HG02938 (cell line): ENCODE measurements around the gene CDCP1.
"Not testable (repeated sequence)": the region's sequence is repeated elsewhere in the genome, so short reads cannot be mapped to it uniquely, and the experiment has no call there.

Source experiments
- ATAC-seq: cut with Tn5 transposase; IDR thresholded peaks from one replicate; pipeline ENCODE4 v1.9.1; 2021; ENCODE audit warnings: mild to moderate bottlenecking, moderate library complexity; ENCODE audit not compliant: unreplicated experiment

Gene CDCP1

DNA sequence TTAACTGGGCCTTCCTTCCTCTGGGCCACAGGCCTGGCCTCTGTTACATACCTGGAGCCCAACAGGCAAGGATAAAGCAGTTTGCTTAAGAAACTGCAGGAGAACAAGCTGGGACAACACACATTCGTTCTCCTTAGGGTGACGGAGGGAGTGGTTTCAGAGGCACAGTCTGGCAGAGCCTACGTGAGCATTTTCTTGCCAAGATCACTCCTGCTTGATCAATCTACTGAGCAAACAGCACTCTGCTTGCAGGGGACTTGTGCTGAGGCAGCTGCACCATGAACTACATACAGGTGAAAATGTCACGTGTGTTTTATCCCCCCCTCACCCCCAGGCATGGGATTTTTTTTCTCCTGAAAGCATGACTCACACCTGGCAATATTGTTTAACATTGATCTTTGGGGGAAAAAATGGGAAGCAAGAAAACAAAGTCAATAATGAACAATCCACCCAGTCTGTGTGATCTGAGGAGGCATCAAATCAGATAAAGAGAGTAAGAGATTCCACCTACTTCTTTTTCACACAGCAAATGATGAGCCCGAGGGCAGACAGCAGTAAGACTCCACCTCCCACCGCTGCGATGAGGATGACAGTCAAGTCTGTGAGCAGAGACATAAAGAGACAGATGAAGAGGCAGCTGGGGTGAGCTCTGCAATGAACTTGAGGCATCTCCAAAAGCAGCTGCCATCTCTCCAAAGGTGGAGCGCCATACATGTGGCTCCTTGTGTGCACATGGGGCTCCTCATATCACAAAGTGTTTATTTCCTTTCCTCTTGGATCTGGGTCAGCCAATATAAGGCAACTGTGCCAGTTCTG, 57.4 kb downstream of the CDCP1 start:
- no peak for ATAC-seq

DNA sequence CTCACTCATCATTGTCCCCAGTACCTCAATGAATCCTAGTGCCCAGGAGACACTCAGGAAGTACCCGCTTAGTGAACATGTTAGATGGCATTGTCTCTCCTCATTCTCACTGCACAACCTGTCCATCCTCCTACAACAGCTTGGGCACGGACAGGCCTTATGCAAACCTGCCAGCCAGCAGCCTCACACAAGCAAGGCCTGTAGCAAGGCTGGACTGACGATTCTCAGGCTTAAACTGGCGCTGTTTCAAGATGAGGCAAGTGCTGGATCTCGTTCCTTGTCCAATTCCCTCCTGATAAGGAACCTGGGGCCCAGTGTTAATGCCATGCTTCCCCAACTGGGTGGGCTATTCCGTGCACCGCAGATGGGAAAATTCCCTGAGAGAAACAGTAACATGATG, 59.0 kb downstream of the CDCP1 start:
- ATAC-seq, result no peak

DNA sequence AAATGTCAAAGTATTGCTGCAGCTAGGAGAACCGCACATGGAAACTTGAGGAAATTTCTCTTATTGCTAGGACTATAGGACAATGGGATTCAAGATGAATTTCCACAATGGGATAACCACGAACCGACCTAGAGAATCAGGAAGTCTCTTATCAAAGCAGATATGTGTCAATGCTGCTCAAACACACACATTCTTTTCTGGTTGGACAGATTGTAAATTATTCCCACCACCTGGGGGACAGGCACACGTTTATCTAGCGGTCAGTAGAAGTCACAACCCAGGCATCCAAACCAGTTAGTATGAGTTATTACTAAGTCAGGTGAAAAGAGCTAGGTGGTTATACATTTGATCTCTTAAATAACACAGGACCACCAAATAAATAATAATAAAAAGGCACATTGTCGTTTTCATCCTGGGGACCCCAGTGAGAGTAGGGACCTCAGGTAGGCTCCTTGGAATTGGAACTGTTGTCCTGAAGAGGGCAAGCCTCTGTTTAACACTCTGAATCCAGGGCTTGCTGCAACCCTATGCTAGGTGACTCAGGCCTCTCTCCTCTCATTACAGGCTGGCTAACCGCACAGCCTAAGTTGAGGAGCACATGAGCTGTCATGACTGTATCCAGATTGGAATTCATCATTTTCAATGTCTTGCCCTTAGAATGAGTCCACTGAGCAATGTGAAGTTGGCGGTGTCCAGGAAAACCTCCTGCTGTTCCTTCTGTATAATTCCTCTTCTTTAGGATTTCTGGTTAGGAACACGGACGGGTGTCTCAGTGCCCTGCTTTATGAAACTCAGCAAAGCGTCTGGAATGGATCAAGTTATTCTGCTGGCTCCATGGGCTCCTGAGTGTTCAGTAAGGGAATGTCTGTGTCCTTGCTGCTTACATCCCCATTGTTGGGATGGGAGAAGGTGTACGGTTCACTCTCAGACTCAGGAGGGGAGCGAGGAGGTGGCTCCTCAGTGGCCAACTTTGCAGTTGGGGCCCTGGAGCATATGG, 61.1 kb downstream of the CDCP1 start:
- no peak for ATAC-seq

DNA sequence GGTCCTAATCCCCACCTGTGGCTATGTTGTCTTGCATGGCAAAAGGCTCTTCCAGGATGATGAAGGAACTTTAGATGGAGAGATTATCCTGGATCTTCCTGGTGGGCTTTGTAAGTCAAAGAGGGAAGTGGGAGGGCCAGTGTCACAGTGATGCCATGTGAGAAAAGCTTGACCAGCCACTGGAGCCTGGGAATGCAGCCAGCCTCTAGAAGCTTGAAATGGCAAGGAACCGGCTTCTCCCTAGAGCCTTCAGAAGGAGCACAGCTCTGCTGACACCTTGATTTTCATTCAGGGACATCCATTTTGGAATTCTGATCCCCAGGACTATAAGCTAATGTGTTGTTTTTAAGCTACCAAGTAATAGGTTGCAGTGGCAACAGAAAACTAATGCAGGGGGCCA, 61.8 kb downstream of the CDCP1 start:
- ATAC-seq, result no peak

DNA sequence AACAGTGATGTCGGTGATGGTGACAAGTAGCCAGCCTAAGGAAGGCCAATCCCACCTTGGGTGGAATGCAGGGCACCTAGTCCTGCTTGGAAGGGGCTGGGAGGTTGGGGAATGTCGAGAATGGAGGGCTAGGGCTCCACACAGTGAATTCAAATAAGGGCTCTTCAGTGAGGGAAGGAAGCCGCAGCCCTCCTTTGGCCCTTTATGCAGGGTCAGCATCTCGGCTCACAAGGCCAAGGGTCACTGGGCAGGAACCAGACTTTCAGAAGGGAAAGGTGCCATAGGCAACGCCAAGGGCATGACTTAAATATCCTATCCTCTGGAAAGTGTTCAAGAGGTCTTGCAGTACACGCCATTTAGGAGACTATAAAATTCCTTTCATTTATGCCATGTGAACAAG, 63.2 kb downstream of the CDCP1 start:
- no peak for ATAC-seq

DNA sequence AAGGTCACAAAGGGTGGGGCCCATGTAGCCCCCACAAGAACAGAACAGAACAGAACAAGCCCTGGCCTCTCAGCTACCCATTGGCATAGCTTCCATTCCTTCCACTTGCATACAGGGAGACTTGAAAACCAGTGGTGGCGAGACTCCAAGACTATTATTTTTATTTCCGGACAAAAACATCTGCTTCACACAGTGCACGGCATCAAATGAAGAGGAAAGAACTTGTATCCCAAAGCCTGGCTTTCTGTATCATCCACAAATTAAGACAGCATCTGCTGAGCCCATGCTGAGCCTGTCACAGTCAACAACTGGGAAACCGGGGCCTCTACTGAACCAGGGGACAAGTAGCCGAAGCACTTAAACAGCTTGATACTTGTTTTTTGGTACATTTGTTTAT, 64.0 kb downstream of the CDCP1 start:
- ATAC-seq, result no peak

DNA sequence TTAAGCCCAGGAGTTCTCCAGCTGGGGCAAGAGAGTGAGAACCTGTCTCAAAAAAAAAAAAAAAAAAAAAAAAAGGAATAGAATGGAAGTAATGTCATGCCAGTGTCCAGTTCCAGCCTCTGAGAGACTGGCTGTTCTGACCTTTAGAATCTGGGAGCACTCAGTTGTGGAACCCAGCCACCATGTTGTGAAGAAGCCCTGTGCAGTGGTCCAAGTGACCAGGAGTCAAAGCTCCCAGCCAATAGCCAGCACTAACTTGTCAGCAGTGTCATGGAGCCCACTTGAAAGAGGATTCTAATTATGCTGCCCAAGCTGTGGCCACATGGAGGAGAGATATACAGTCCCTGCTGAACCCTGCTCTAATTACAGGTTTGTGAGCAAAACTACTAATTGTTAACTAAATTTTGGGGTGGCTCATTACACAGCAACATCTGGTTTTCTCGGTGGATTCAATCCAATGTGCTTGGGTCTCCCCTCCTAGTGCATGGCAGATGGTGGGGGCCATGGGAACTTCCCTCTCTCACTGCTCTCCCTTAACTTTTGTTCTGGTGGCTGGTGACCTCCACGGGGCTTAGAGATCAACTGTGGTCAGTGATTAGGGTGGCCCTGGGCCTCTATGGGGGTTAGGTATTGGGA, 64.6 kb downstream of the CDCP1 start:
- ATAC-seq, result no peak

DNA sequence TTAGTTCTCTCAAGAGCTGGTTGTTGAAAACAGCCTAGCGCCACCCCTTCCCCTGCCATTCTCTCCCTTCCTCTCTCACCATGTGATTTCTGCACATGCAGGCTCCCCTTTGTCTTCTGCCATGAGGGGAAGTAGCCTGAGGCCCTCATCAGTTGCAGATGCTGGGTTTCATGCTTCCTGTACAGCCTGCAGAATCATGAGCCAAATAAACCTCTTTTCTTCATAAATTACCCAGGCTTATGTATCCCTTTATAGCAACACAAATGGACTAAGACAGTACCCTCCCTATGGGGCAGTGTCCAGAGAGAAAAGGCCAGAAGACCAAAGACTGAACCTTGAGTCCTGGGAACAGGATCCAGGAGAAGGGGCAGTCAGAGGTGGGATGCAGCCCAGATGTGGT, 65.4 kb downstream of the CDCP1 start:
- ATAC-seq, result no peak

DNA sequence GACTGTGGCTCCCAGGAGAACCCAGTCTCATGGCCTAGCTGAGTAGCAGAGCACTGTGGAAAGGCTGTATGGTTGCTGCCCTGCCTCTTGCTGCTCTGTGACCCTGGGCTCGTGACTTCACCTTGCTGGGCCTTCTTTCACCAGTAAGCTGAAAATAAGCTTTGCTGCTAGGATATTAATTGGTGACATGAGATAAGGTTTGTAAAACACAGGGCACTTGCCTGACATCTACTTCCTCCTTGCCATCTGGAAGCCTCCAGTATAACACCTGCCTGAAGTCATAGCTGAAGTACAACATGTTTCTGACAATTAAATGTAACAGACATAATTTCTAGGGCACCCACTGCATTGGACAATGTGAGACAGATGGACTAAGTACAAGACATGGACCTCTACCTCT, 66.5 kb downstream of the CDCP1 start:
- no peak for ATAC-seq

DNA sequence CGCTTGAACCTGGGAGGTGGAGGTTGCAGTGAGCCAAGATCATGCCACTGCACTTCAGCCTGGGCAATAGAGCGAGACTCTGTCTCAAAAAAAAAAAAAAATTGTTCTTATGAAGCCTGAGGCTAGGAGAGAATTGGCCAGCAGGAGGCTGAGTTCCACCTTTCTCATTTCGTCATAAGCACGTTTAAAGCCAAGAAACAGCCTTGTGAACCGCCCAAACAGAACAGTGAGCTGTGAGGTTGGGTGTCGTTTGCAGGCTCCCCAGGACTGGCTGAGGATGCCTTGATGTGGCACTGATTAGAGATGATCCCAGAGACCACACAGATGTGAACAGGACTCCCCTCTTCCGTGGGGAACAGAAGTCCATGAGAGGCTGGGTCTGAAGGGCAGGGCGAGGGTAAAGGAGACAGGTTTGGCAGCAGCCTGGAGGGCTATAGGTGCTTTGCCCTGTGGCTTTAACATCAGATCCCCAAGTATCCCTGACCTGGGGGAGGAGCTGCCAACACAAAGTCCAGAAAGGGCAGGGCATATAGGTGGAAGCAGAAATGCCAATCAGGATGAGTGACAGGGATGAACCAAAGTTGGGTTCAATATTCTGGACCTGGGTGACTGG, 67.2 kb downstream of the CDCP1 start:
- no peak for ATAC-seq

DNA sequence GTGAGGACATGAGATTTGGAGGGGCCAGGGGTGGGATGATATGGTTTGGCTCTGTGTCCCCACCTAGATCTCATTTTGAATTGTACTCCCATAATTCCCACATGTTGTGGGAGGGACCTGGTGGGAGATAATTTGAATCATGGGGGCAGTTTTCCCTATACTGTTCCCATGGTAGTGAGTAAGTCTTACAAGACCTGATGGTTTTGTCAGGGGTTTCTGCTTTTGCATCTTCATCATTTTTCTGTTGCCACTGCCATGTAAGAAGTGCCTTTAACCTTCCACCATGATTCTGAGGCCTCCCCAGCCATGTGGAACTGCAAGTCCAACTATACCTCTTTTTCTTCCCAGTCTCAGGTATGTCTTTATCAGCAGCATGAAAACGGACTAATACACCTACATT, 67.9 kb downstream of the CDCP1 start:
- not testable (repeated sequence) for ATAC-seq

DNA sequence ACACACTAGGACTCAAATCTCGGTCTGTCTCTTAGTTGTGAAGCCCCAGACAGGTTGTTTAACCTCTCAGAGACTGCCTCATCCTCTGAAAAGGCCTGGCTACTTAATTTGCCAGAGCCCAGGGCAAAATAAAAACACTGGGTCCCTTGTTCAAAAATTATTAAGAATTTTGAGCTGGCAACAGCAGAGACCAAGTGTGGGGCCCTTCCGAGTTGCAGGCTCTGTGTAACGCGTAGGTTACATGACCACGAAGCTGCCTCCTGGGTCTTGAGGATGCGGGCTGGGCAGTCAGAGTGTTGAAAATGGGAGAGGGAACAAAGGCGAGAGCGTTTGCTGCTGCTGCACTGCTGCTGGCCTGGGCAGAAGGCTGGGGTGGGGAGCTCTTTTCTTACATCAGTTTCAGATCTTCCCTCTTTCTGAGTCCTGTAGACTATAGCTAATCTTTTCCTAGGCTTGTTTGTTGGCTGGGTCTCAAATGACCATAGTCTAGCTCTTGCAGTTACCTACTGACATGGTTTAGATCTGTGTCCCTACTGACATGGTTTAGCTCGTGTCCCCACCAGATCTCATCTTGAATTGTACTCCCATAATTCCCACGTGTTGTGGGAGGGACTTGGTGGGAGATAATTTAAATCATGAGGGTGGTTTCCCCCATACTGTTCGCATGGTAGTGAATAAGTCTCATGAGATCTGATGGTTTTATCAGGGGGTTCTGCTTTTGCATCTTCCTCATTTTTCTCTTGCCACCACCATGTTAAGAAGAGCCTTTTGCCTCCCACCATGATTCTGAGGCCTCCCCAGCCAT, 70.2 kb downstream of the CDCP1 start:
- no peak for ATAC-seq

DNA sequence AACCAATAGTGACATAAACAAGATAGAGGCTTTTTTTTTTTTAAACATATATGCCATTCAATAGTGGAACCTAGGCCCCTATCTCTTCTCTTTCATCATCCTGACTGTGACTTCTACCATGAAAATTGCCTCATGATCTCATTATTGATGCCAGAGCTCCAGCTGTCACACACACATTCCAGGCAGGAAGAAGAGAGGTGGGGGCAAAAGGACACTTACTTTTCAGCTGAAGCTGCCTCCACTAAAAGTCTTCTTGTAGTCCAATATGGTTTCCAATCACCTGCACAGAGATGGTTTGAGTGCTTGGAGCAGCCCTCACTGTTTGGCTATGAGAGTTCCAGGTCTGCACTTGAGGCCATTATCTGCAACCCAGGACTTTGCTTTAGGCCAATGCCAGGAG, 75.1 kb downstream of the CDCP1 start:
- no peak for ATAC-seq

DNA sequence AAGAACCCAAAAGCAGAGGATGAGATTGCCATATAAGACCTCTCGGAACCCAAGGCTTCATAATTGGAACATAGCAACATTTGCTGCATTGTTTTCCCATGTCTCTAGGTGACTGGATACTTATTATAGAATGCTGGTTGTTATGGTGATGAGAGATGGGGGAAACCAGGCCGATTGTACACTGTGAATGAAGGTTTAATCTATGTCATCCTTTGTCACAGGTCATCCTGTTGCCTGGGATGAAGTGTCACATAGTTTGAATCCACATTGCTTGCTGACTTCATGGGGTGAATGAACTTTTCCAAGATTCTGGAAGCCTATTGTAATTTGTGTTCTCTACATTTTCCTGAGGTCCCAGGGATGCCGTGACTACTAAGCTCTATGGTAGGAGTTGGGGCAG, 78.2 kb downstream of the CDCP1 start:
- ATAC-seq, result no peak

DNA sequence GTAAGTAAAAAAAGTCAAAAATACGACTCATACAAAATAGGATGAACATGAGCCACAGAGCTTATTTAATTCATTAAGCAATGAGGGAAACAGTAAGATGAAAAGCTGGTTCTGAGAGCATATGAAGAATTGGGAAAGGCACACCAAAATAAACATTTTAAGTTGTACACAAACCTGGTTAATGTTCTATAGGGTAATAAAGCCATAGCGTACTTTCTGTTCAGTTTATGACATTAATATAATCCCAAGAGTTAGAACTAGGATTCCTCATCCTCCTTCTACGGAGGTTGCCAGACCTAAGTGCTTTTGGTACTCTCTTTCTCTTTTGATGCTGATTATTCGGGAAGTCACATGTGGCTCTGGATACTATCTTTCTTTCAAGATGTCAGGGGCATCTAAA, 78.7 kb downstream of the CDCP1 start:
- ATAC-seq, result no peak

DNA sequence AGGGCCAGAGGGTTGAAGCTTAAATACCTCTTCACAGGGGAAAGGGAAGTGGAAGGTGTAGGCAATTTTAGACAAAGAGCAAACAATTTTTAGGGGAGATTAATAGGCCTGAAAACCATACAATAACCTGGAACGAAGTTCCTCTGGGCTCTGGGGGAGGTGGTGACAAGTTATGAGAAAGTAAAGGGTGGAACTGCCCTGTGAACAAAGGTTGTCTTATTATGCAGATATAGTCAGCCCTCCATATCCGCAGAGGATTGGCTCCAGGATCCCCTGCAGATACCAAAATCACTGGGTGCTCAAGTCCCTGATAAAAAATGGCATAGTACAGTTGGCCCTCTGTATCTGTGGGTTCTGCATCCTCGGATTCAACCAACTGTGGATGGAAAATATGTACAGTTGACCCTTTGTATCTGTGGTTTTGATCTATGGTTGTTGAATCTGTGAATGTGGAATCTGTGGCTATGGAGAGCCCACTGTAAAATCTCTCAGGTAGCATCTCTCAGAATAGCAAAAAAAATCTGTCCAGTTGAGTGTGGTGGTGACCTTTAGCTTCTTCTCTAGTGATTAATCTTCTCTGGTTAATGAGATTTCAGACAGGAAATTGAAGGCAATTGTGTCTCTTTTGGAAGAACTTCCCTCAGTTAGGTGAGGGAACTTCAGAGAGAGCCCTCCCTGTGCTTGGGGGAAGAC, 79.9 kb downstream of the CDCP1 start:
- ATAC-seq, result no peak

DNA sequence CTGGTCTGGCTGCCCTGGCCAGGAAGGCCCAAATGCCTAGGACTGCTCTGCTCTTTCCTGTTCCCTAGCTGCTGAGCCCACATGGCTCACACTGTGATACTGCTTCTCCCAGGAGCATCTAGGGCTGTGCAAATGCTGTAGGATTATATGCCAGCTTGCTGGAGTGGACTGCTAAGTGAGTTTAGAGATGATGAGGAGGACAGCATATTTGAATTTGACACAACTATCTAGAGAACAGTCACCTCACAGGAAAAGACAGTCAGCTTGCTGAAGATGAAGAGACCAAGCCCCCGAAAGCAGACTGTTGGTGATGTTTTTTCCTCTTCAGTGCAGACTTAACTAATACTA, 80.8 kb downstream of the CDCP1 start:
- ATAC-seq, result no peak

DNA sequence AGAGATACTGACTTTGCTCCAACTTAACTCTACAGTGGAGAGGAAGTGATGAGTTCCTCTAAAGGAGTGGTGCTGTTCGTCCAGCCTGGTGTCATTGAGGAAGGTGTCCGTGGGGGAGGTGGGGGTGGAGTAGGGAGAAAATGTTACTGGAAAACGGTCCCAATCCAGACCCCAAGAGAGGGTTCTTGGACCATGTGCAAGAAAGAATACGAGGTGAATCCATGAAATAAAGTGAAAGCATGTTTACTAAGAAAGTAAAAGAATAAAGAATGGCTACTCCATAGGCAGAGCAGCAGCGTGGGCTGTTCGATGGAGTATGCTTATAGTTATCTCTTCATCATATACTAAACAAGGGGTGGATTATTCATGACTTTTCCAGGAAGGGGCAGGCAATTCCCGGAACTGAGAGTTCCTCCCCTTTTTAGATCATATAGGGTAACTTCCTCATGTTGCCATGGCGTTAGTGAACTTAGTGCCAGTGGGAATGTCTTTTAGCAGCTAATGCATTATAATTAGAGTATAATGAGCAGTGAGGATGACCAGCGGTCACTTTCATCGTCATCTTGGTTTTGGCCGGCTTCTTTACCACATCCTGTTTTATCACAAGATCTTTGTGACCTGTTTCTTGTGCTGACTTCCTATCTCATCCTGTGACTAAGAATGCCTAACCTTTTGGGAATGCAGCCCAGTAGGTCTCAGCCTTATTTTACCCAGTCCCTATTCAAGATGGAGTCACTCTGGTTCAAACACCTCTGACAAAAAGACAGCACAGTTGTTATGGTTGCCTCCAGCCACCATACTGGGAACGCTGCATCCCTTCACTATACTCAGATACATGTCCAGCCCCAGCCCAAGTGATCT, 81.4 kb downstream of the CDCP1 start:
- no peak for ATAC-seq

DNA sequence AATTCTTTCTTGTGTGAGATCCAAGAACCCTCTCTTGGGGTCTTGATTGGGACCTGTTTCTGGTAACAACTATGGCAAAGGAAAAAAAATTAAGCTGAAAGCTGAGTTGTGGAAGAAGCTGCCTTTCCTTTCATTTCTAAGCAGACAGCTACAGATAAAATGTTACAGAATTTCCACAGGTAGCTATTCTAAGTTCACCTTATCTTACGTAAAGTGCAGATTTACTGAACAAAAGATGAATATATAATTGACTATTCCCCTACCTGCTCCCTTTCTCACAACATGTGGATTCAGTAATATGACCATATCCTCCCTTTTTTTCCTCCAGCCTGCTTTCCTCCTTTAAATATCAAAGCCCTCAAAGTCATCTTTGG, 83.5 kb downstream of the CDCP1 start:
- no peak for ATAC-seq
